K562 (cell line): ENCODE measurements around the gene TMPRSS6. TPM values are rescaled to one million over a fixed set of nuclear protein-coding genes. Genes with fewer than 3 reads are reported as not detected.

Experiments
- ATAC-seq: fragments of 200-7000 bp; cut with Tn5 transposase; 3 replicates; pipeline ENCODE4 v1.9.1; 2020; ENCODE audit warnings: moderate library complexity
- BruUV-seq: library from RNA; stranded (reverse); fragments of 400-500 nt; replicated peaks from 2 replicates; lab custom pipeline; 2021; lab: Mats Ljungman, UMichigan
- CTCF ChIA-PET: fragments of 300-600 bp; formaldehyde crosslinking; extraction: SDS; loops from one replicate; lab custom pipeline; 2021; ENCODE audit warnings: low intra/inter-chr PET ratio; lab: Yijun Ruan, JAX
- POLR2A ChIA-PET: fragments of 300-600, 350-650 bp; sonication (Branson Sonifier 250); formaldehyde crosslinking; extraction: SDS; loops from one replicate; lab custom pipeline; 2021; ENCODE audit warnings: antibody characterized with exemption, inconsistent platforms; lab: Yijun Ruan, JAX
- DNase-seq, 4 experiments: peaks; one replicate each; pipeline versions ENCODE4 v3.0.0 to v3.0.0-alpha.2; 2011 to 2018; ENCODE audit warnings: low spot score in 3 of 4, mixed read lengths in 3 of 4; ENCODE audit errors: extremely low read depth in 1 of 4
- FAIRE-seq: peaks from 2 replicates; lab custom pipeline; 2011; peaks lifted over from hg19 to GRCh38; lab: Jason Lieb, UNC
- H2AFZ ChIP-seq: 2 replicates; pipeline ENCODE4 v1.6.0; 2011; ENCODE audit warnings: low read depth, low read length, control low read depth, inconsistent platforms
- H3K27ac ChIP-seq: fragments of 200-600 bp; 3 replicates; pipeline ENCODE4 v1.8.0; 2011; ENCODE audit warnings: low read depth, mild to moderate bottlenecking, control low read depth, inconsistent platforms, low read length, moderate library complexity, mixed read lengths; ENCODE audit errors: extremely low read depth
- H3K27me3 ChIP-seq, 2 experiments: fragments of 300-600 bp in 1 of 2; 2 replicates in 1 of 2; 3 replicates in 1 of 2; pipeline versions ENCODE4 v1.6.0 to v1.8.0; 2011; ENCODE audit warnings: inconsistent platforms in 2 of 2, low read length in 2 of 2, mild to moderate bottlenecking in 1 of 2, mixed read lengths in 1 of 2, moderate library complexity in 1 of 2; ENCODE audit not compliant: control insufficient read depth in 2 of 2, insufficient read depth in 2 of 2
- H3K36me3 ChIP-seq: fragments of 300-600 bp; 3 replicates; pipeline ENCODE4 v1.8.0; 2011; ENCODE audit warnings: mild to moderate bottlenecking, low read length, inconsistent platforms; ENCODE audit not compliant: control insufficient read depth, insufficient read depth
- H3K4me1 ChIP-seq, 2 experiments: fragments of 200-600 bp in 1 of 2; replicated peaks in 1 of 2; 2 replicates in 1 of 2; 3 replicates in 1 of 2; pipeline versions ENCODE4 v1.5.1 to v1.8.0; 2011; ENCODE audit warnings: inconsistent platforms in 2 of 2, low read length in 2 of 2, mild to moderate bottlenecking in 1 of 2, mixed read lengths in 1 of 2, moderate library complexity in 1 of 2; ENCODE audit not compliant: control insufficient read depth in 2 of 2, insufficient read depth in 2 of 2
- H3K4me2 ChIP-seq: 2 replicates; pipeline ENCODE4 v1.6.1; 2011; ENCODE audit warnings: low read length, control low read depth, inconsistent platforms, mixed read lengths; ENCODE audit not compliant: insufficient read depth
- H3K4me3 ChIP-seq: fragments of 200-600 bp; sonication (generic), shearing (Covaris generic); 2 replicates; pipeline ENCODE4 v1.5.1; 2016; ENCODE audit warnings: control low read depth, inconsistent platforms
- H3K79me2 ChIP-seq: fragments of 200-600 bp; 3 replicates; pipeline ENCODE4 v1.8.0; 2011; ENCODE audit warnings: low read length, inconsistent platforms; ENCODE audit not compliant: control insufficient read depth, insufficient read depth
- H3K9ac ChIP-seq, 2 experiments: 2 replicates each; pipeline versions ENCODE4 v1.6.0 to v1.6.1; 2011; ENCODE audit warnings: low read depth in 2 of 2, low read length in 2 of 2, control low read depth in 1 of 2, inconsistent platforms in 1 of 2, mild to moderate bottlenecking in 1 of 2, mixed read lengths in 1 of 2; ENCODE audit not compliant: insufficient read depth in 1 of 2
- H3K9me1 ChIP-seq: one replicate; pipeline ENCODE4 v1.6.0; 2011; ENCODE audit warnings: inconsistent platforms, mild to moderate bottlenecking, low read length, moderate library complexity; ENCODE audit not compliant: control insufficient read depth, insufficient read depth
- H3K9me3 ChIP-seq: replicated peaks from 2 replicates; pipeline ENCODE4 v1.5.1; 2011; ENCODE audit warnings: low read depth, low read length, inconsistent platforms; ENCODE audit not compliant: control insufficient read depth, insufficient read depth
- H4K20me1 ChIP-seq: replicated peaks from 2 replicates; pipeline ENCODE4 v1.6.1; 2011; ENCODE audit warnings: low read length, inconsistent platforms, mixed read lengths; ENCODE audit not compliant: control insufficient read depth, insufficient read depth
- ADNP ChIP-seq: fragments of 200-800 bp; sonication (Bioruptor generic); IDR thresholded peaks from 2 replicates; pipeline ENCODE4 v1.6.1; 2016; ENCODE audit warnings: missing genetic modification characterization, missing compliant biosample characterization
- EZH2 ChIP-seq: IDR thresholded peaks from 2 replicates; pipeline ENCODE4 v1.6.1; 2012; ENCODE audit warnings: low read depth, mild to moderate bottlenecking, inconsistent platforms, low read length, borderline replicate concordance
- FOXA3 ChIP-seq, 2 experiments: fragments of 450-650 bp in 1 of 2; sonication (generic) in 1 of 2; formaldehyde crosslinking; IDR thresholded peaks in 1 of 2; conservative IDR thresholded peaks in 1 of 2; 2 replicates each; pipeline versions ENCODE4 v1.4.0 to v1.8.0; 2020 to 2022; ENCODE audit warnings: mild to moderate bottlenecking in 2 of 2, missing genetic modification reagents in 1 of 2
- RBM34 ChIP-seq: fragments of 200-400 bp; formaldehyde crosslinking; IDR thresholded peaks from 2 replicates; pipeline ENCODE4 v1.6.1; 2018; ENCODE audit warnings: low read length, borderline replicate concordance; ENCODE audit not compliant: insufficient read depth
- RHOXF2B ChIP-seq: fragments of 250-450 bp; sonication (Bioruptor Pico); conservative IDR thresholded peaks from 2 replicates; pipeline ENCODE4 v1.5.1; 2021
- RUNX1 ChIP-seq: sonication (generic); IDR thresholded peaks from 2 replicates; pipeline ENCODE4 v1.6.1; 2016; ENCODE audit warnings: antibody characterized with exemption, low read depth
- TCF3 ChIP-seq: sonication (generic); formaldehyde crosslinking; IDR thresholded peaks from 2 replicates; pipeline ENCODE4 v1.4.0; 2020; ENCODE audit warnings: mild to moderate bottlenecking, missing genetic modification reagents
- TRIM25 ChIP-seq: fragments of 450-650 bp; IDR thresholded peaks from 2 replicates; pipeline ENCODE4 v1.7.0; 2016; ENCODE audit warnings: borderline replicate concordance
- WGBS: fragments of 100-300 bp; shearing (Covaris generic); methylation state at CpG from one replicate; pipeline ENCODE4 v1.1.6; 2016; ENCODE audit warnings: low coverage, mixed read lengths; ENCODE audit not compliant: insufficient coverage; ENCODE audit errors: missing lambda C conversion rate; 5-methylcytosine and 5-hydroxymethylcytosine counted together
- in situ Hi-C: fragments of 300-500 bp; cut with MboI; formaldehyde crosslinking; loops from 4 replicates; pipeline ENCODE4 v1.15.0; 2018; ENCODE audit warnings: inconsistent platforms, mixed read lengths
- intact Hi-C: fragments of 100-400 bp; cut with micrococcal nuclease; formaldehyde crosslinking; loops from 2 replicates; pipeline ENCODE4 v1.14.2; 2022
- polyA plus RNA-seq, 8 experiments: library from polyadenylated mRNA; depleted of rRNA in 4 of 8; stranded (reverse) in 5 of 8; unstranded in 3 of 8; fragments of >200 nt; fragmentation: Nextera tagmentation in 2 of 8; fragmentation: Illumina TruSeq in 1 of 8; extraction: Ambion mirVana in 2 of 8; extraction: Trizol in 1 of 8; gene quantifications; 2 replicates each; pipeline versions ENCODE4 v1.2.1 to v1.2.3, GENCODE V29; 2011 to 2014; ENCODE audit warnings: inconsistent platforms in 1 of 8, missing spikeins in 1 of 8
- total RNA-seq, 7 experiments: library from RNA; depleted of rRNA in 6 of 7; stranded (reverse); fragments of >200 nt in 6 of 7; fragmentation: Illumina TruSeq in 2 of 7; extraction: Trizol in 2 of 7; gene quantifications; 2 replicates each; pipeline versions ENCODE4 v1.2.1 to v1.2.3, GENCODE V29; 2011 to 2021; ENCODE audit warnings: low replicate concordance in 1 of 7
- TF ChIP-seq, protein P1 (sequence below): IDR thresholded peaks from 2 replicates; pipeline ENCODE4 v1.6.1; 2011; ENCODE audit warnings: borderline replicate concordance, low read depth, mild to moderate bottlenecking, moderate library complexity, low read length; ENCODE audit not compliant: insufficient read depth, poor library complexity, severe bottlenecking
- TF ChIP-seq, protein P2 (sequence below): sonication (generic); formaldehyde crosslinking; IDR thresholded peaks from 2 replicates; pipeline ENCODE4 v1.8.0; 2022; ENCODE audit warnings: mild to moderate bottlenecking, missing genetic modification reagents
- TF ChIP-seq, protein P3 (sequence below): sonication (generic); formaldehyde crosslinking; IDR thresholded peaks from 2 replicates; pipeline ENCODE4 v1.8.1; 2023; ENCODE audit warnings: mild to moderate bottlenecking, missing genetic modification reagents

Gene TMPRSS6
- total and polyA plus RNA-seq, 9 of the 15 experiments (the other 6 are each of a cell fraction or from before 2014, with no cell fraction given), result 0.03 TPM; not detected in 8

DNA sequence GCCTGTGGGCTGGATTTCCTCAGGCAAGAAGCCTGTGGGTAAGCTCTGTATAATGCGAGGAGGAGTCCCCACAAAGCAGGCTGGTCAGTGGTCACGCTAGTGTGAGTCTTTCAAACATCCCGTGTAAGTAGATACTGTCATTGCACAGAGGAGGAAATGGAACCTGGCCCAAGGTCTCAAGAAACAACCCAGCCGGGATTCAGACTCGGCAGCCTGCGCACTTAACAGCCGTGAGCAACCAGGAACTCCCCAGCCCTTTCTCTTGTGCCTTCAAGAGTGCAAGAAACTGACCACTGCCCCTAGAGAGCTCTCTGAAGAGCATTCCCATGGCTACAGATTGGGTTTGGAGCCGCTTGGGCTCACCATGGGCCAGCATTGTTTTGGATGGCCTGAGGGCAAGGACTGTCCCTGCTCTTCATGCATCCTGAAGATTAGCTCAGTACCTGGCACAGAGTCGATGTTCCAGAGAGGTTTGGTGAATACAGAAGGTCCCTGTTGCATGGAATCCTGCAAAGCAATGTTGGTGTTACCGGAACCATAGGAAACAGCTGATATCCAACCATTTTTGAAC is 83.9 kb downstream of the TMPRSS6 start:
- H3K4me3 ChIP-seq, result no peak overlapping the region
- DNase-seq (no peak), ATAC-seq (no peak), FAIRE-seq (no peak)
- H3K36me3 ChIP-seq, result peaks cover 62% of the 10 kb centered on the region; the same call in 2 of the 3 replicates
- BruUV-seq, result no TSS peak
- H3K79me2 ChIP-seq, result peaks cover 21% of the 10 kb centered on the region
- in situ Hi-C loops (no loop called here), intact Hi-C loops (no loop called here)
- H3K9me1 ChIP-seq, result no peaks in the 10 kb centered on the region
- H3K4me1 ChIP-seq, result peaks cover 0 to 25% of the 10 kb centered on the region in 2 experiments; a peak in 3 of 5 replicates
- POLR2A ChIA-PET, result interaction anchor here (0.6 to 1.5 kb wide), 3 partner anchors 10 to 246 kb away, joined by 3 to 4 read pairs (median 4); no protein-coding TSS in a partner anchor
- no peak overlapping the region for H3K27ac ChIP-seq
- no peak overlapping the region for H3K9ac ChIP-seq
- no peak overlapping the region for H3K4me2 ChIP-seq
- no peaks in the 10 kb centered on the region for H3K9me3 ChIP-seq
- WGBS, result 94% methylated on average over 6 of the region's 10 CpGs
- H4K20me1 ChIP-seq, result no peaks in the 10 kb centered on the region
- no peak overlapping the region for H2AFZ ChIP-seq
- CTCF ChIA-PET, result no interaction called here
- H3K27me3 ChIP-seq, result no peaks in the 10 kb centered on the region
- TF ChIP-seq FOXA3 (CRISPR knock-in tag; conservative IDR thresholded peaks at IDR 0.05 in 1 of 2, IDR thresholded peaks at IDR 0.05 in 1 of 2), result no peak
- TF ChIP-seq RUNX1, result no peak
- TF ChIP-seq, protein P1, sequence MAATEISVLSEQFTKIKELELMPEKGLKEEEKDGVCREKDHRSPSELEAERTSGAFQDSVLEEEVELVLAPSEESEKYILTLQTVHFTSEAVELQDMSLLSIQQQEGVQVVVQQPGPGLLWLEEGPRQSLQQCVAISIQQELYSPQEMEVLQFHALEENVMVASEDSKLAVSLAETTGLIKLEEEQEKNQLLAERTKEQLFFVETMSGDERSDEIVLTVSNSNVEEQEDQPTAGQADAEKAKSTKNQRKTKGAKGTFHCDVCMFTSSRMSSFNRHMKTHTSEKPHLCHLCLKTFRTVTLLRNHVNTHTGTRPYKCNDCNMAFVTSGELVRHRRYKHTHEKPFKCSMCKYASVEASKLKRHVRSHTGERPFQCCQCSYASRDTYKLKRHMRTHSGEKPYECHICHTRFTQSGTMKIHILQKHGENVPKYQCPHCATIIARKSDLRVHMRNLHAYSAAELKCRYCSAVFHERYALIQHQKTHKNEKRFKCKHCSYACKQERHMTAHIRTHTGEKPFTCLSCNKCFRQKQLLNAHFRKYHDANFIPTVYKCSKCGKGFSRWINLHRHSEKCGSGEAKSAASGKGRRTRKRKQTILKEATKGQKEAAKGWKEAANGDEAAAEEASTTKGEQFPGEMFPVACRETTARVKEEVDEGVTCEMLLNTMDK, result no peak
- no peak for TF ChIP-seq ADNP (tag)
- TF ChIP-seq TCF3 (CRISPR knock-in tag), result no peak
- TF ChIP-seq EZH2, result no peak
- TF ChIP-seq RBM34, result no peak
- TF ChIP-seq TRIM25, result no peak
- TF ChIP-seq, protein P2, sequence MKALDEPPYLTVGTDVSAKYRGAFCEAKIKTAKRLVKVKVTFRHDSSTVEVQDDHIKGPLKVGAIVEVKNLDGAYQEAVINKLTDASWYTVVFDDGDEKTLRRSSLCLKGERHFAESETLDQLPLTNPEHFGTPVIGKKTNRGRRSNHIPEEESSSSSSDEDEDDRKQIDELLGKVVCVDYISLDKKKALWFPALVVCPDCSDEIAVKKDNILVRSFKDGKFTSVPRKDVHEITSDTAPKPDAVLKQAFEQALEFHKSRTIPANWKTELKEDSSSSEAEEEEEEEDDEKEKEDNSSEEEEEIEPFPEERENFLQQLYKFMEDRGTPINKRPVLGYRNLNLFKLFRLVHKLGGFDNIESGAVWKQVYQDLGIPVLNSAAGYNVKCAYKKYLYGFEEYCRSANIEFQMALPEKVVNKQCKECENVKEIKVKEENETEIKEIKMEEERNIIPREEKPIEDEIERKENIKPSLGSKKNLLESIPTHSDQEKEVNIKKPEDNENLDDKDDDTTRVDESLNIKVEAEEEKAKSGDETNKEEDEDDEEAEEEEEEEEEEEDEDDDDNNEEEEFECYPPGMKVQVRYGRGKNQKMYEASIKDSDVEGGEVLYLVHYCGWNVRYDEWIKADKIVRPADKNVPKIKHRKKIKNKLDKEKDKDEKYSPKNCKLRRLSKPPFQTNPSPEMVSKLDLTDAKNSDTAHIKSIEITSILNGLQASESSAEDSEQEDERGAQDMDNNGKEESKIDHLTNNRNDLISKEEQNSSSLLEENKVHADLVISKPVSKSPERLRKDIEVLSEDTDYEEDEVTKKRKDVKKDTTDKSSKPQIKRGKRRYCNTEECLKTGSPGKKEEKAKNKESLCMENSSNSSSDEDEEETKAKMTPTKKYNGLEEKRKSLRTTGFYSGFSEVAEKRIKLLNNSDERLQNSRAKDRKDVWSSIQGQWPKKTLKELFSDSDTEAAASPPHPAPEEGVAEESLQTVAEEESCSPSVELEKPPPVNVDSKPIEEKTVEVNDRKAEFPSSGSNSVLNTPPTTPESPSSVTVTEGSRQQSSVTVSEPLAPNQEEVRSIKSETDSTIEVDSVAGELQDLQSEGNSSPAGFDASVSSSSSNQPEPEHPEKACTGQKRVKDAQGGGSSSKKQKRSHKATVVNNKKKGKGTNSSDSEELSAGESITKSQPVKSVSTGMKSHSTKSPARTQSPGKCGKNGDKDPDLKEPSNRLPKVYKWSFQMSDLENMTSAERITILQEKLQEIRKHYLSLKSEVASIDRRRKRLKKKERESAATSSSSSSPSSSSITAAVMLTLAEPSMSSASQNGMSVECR (CRISPR knock-in tag), result no peak
- no peak for TF ChIP-seq RHOXF2B (CRISPR knock-in tag)
- TF ChIP-seq, protein P3, sequence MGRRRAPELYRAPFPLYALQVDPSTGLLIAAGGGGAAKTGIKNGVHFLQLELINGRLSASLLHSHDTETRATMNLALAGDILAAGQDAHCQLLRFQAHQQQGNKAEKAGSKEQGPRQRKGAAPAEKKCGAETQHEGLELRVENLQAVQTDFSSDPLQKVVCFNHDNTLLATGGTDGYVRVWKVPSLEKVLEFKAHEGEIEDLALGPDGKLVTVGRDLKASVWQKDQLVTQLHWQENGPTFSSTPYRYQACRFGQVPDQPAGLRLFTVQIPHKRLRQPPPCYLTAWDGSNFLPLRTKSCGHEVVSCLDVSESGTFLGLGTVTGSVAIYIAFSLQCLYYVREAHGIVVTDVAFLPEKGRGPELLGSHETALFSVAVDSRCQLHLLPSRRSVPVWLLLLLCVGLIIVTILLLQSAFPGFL (CRISPR knock-in tag), result no peak
